Parathyroid adenoma (tissue), 2 donors: Measurements from ENCODE around the gene KHDC3L.
"Not testable (repeated sequence)": the region's sequence is repeated elsewhere in the genome, so short reads cannot be mapped to it uniquely, and the experiment has no call there.

Source experiments
- H2AFZ ChIP-seq: fragments of 300-600 bp; sonication (generic); one replicate; pipeline ENCODE4 v1.7.0; 2017; ENCODE audit warnings: antibody characterized with exemption, mild to moderate bottlenecking
- H3K27ac ChIP-seq: fragments of 300-600 bp; sonication (generic); one replicate; pipeline ENCODE4 v1.7.0; 2017
- H3K27me3 ChIP-seq: fragments of 300-600 bp; sonication (generic); one replicate; pipeline ENCODE4 v1.7.0; 2017; ENCODE audit warnings: low read length; ENCODE audit not compliant: control insufficient read depth, insufficient read depth
- H3K36me3 ChIP-seq: fragments of 300-600 bp; sonication (generic); one replicate; pipeline ENCODE4 v1.7.0; 2017; ENCODE audit warnings: low read length; ENCODE audit not compliant: control insufficient read depth, insufficient read depth
- H3K4me1 ChIP-seq: fragments of 300-600 bp; sonication (generic); one replicate; pipeline ENCODE4 v1.7.0; 2017; ENCODE audit warnings: control low read depth
- H3K4me2 ChIP-seq: fragments of 300-600 bp; sonication (generic); one replicate; pipeline ENCODE4 v1.7.0; 2017; ENCODE audit warnings: low read length
- H3K4me3 ChIP-seq: fragments of 300-600 bp; sonication (generic); one replicate; pipeline ENCODE4 v1.7.0; 2017; ENCODE audit warnings: low read depth, low read length
- H3K79me2 ChIP-seq: fragments of 300-600 bp; sonication (generic); one replicate; pipeline ENCODE4 v1.7.0; 2017; ENCODE audit warnings: control low read depth
- H3K9ac ChIP-seq: fragments of 300-600 bp; sonication (generic); one replicate; pipeline ENCODE4 v1.7.0; 2017; ENCODE audit warnings: mild to moderate bottlenecking
- H3K9me3 ChIP-seq: fragments of 300-600 bp; sonication (generic); one replicate; pipeline ENCODE4 v1.7.0; 2017; ENCODE audit warnings: low read length; ENCODE audit not compliant: control insufficient read depth
- CTCF ChIP-seq: fragments of 300-600 bp; sonication (generic); IDR thresholded peaks from one replicate; pipeline ENCODE4 v1.7.0; 2017; ENCODE audit warnings: antibody characterized with exemption, mild to moderate bottlenecking
- donor health status: primary hyperparathyroidism.

KHDC3L gene

GRCh38 chr6:73369563-73369962, 7.1 kb downstream of the KHDC3L start, which contains the start of gene OOEP:
Gene OOEP (minus strand): TSS chr6:73369897. CDS start chr6:73369792, 105 bp downstream.
- H3K79me2 ChIP-seq, result no peaks in the 10 kb centered on the region
- no peak for TF ChIP-seq CTCF
- no peaks in the 10 kb centered on the region for H3K4me1 ChIP-seq
- no peaks in the 10 kb centered on the region for H3K27me3 ChIP-seq
- H3K36me3 ChIP-seq, result no peaks in the 10 kb centered on the region
- no peak within 1 kb of the TSS for H2AFZ ChIP-seq
- no peak within 1 kb of the TSS for H3K27ac ChIP-seq
- H3K4me2 ChIP-seq, result no peak within 1 kb of the TSS
- H3K9me3 ChIP-seq, result peaks cover 4% of the 10 kb centered on the region
- no peak within 1 kb of the TSS for H3K9ac ChIP-seq
- no peak within 1 kb of the TSS for H3K4me3 ChIP-seq

GRCh38 chr6:73371984-73372383, 9.5 kb downstream of the KHDC3L start:
- Histone ChIP-seq H3K79me2 (no peaks in the 10 kb centered on the region), H3K4me3 (no peak overlapping the region), H3K27ac (no peak overlapping the region), H3K4me2 (no peak overlapping the region), H3K9ac (no peak overlapping the region), H3K4me1 (no peaks in the 10 kb centered on the region), H3K36me3 (no peaks in the 10 kb centered on the region), H2AFZ (no peak overlapping the region), H3K27me3 (no peaks in the 10 kb centered on the region), H3K9me3 (peaks cover 4% of the 10 kb centered on the region)
- no peak for TF ChIP-seq CTCF

- Histone ChIP-seq H2AFZ (no peak overlapping the region), H3K4me2 (no peak overlapping the region)
- TF ChIP-seq CTCF, result no peak
These were observed 10.1 kb downstream of the KHDC3L start for GRCh38 chr6:73372516-73372915.

GRCh38 chr6:73375216-73375615, 12.8 kb downstream of the KHDC3L start:
- no peaks in the 10 kb centered on the region for H3K79me2 ChIP-seq
- TF ChIP-seq CTCF, result no peak
- no peaks in the 10 kb centered on the region for H3K36me3 ChIP-seq
- no peak overlapping the region for H2AFZ ChIP-seq
- no peak overlapping the region for H3K27ac ChIP-seq
- H3K9me3 ChIP-seq, result peaks cover 4% of the 10 kb centered on the region
- no peak overlapping the region for H3K9ac ChIP-seq
- H3K4me3 ChIP-seq, result no peak overlapping the region
- no peak overlapping the region for H3K4me2 ChIP-seq
- H3K4me1 ChIP-seq, result no peaks in the 10 kb centered on the region
- no peaks in the 10 kb centered on the region for H3K27me3 ChIP-seq

More at GRCh38 chr6:73372516-73372915, 10.1 kb downstream of the KHDC3L start:
- Histone ChIP-seq H3K27me3 (no peaks in the 10 kb centered on the region), H3K79me2 (no peaks in the 10 kb centered on the region), H3K27ac (no peak overlapping the region), H3K9me3 (peaks cover 4% of the 10 kb centered on the region), H3K4me1 (no peaks in the 10 kb centered on the region), H3K9ac (no peak overlapping the region), H3K4me3 (no peak overlapping the region), H3K36me3 (no peaks in the 10 kb centered on the region)

- Histone ChIP-seq H3K4me3 (no peak overlapping the region), H3K9me3 (peaks cover 2% of the 10 kb centered on the region), H3K36me3 (no peaks in the 10 kb centered on the region), H3K27ac (no peak overlapping the region), H3K27me3 (no peaks in the 10 kb centered on the region), H3K9ac (no peak overlapping the region), H3K4me1 (no peaks in the 10 kb centered on the region), H2AFZ (no peak overlapping the region), H3K4me2 (no peak overlapping the region), H3K79me2 (no peaks in the 10 kb centered on the region)
- TF ChIP-seq CTCF, result no peak
These were observed 14.8 kb downstream of the KHDC3L start for GRCh38 chr6:73377225-73377624.

GRCh38 chr6:73381531-73381930, 19.1 kb downstream of the KHDC3L start:
- not testable (repeated sequence) for H3K9me3 ChIP-seq, H3K79me2 ChIP-seq, H3K36me3 ChIP-seq, H3K4me3 ChIP-seq, H2AFZ ChIP-seq, H3K27me3 ChIP-seq, H3K4me1 ChIP-seq, H3K27ac ChIP-seq, H3K9ac ChIP-seq, H3K4me2 ChIP-seq
